Embryonic facial prominence (tissue), 1 donor: Measurements from ENCODE around the gene TBXAS1.

Source experiments
- DNase-seq: peaks from one replicate; pipeline ENCODE4 v3.0.0-alpha.2; 2016; ENCODE audit errors: extremely low spot score

The TBXAS1 gene

GRCh38 chr7:140047197-140047596, 218.1 kb downstream of the TBXAS1 start:
- DNase-seq = no peak

GRCh38 chr7:140048138-140048537, 219.1 kb downstream of the TBXAS1 start:
- DNase-seq = no peak

- no peak for DNase-seq
Observed at GRCh38 chr7:140048989-140049338, 219.9 kb downstream of the TBXAS1 start.

GRCh38 chr7:140049339-140050024, 220.4 kb downstream of the TBXAS1 start:
- no peak for DNase-seq

GRCh38 chr7:140050100-140050499, 221.0 kb downstream of the TBXAS1 start:
- no peak for DNase-seq

GRCh38 chr7:140051820-140052219, 222.8 kb downstream of the TBXAS1 start:
- no peak for DNase-seq

- DNase-seq = no peak
Observed at GRCh38 chr7:140053812-140054539, 224.9 kb downstream of the TBXAS1 start.

- no peak for DNase-seq
Observed at GRCh38 chr7:140054751-140055150, 225.7 kb downstream of the TBXAS1 start.

- DNase-seq = no peak
Observed at GRCh38 chr7:140055833-140056232, 226.8 kb downstream of the TBXAS1 start.

GRCh38 chr7:140056431-140057142, 227.5 kb downstream of the TBXAS1 start:
- no peak for DNase-seq

GRCh38 chr7:140057143-140057535, 228.1 kb downstream of the TBXAS1 start:
- no peak for DNase-seq

- no peak for DNase-seq
Observed at GRCh38 chr7:140058517-140058916, 229.5 kb downstream of the TBXAS1 start.

- no peak for DNase-seq
Observed at GRCh38 chr7:140059273-140060242, 230.5 kb downstream of the TBXAS1 start.

- DNase-seq = no peak
Observed at GRCh38 chr7:140060243-140060630, 231.2 kb downstream of the TBXAS1 start.

- DNase-seq = no peak
Observed at GRCh38 chr7:140060788-140061606, 231.9 kb downstream of the TBXAS1 start.

GRCh38 chr7:140061607-140061930, 232.5 kb downstream of the TBXAS1 start:
- DNase-seq = no peak

GRCh38 chr7:140062118-140062527, 233.1 kb downstream of the TBXAS1 start:
- DNase-seq = no peak

- DNase-seq = no peak
Observed at GRCh38 chr7:140062528-140063299, 233.7 kb downstream of the TBXAS1 start, which contains the start of gene PARP12. Gene PARP12 (minus strand): TSS chr7:140062951. CDS start chr7:140062847, 104 bp downstream.

- no peak for DNase-seq
Observed at GRCh38 chr7:140067052-140067451, 238.0 kb downstream of the TBXAS1 start.

GRCh38 chr7:140068033-140068432, 239.0 kb downstream of the TBXAS1 start:
- no peak for DNase-seq
